Astrocyte (in vitro differentiated cells and primary cell): Measurements from ENCODE around the gene PCDHB10. TPM values are rescaled to one million over a fixed set of nuclear protein-coding genes. Genes with fewer than 3 reads are reported as not detected.
"Not testable (repeated sequence)": the region's sequence is repeated elsewhere in the genome, so short reads cannot be mapped to it uniquely, and the experiment has no call there.

Experiments
- DNase-seq: peaks from one replicate; pipeline ENCODE4 v3.0.0-alpha.2; 2010; ENCODE audit warnings: low read depth
- FAIRE-seq: peaks from 2 replicates; lab custom pipeline; 2011; peaks lifted over from hg19 to GRCh38; lab: Jason Lieb, UNC
- H2AFZ ChIP-seq: 2 replicates; pipeline ENCODE4 v1.6.0; 2012; ENCODE audit warnings: low read depth, low read length, inconsistent platforms
- H3K27ac ChIP-seq: 2 replicates; pipeline ENCODE4 v1.5.1; 2011; ENCODE audit warnings: low read depth, low read length, inconsistent platforms
- H3K27me3 ChIP-seq: 2 replicates; pipeline ENCODE4 v1.6.0; 2011; ENCODE audit warnings: low read length, inconsistent platforms; ENCODE audit not compliant: insufficient read depth
- H3K36me3 ChIP-seq: 2 replicates; pipeline ENCODE4 v1.5.1; 2011; ENCODE audit warnings: low read length, inconsistent platforms; ENCODE audit not compliant: insufficient read depth
- H3K4me1 ChIP-seq: 2 replicates; pipeline ENCODE4 v1.5.1; 2011; ENCODE audit warnings: low read length, inconsistent platforms; ENCODE audit not compliant: insufficient read depth
- H3K4me2 ChIP-seq: 2 replicates; pipeline ENCODE4 v1.6.0; 2012; ENCODE audit warnings: low read length, inconsistent platforms
- H3K4me3 ChIP-seq: 2 replicates; pipeline ENCODE4 v1.5.1; 2011; ENCODE audit warnings: low read depth, mild to moderate bottlenecking, low read length, inconsistent platforms; ENCODE audit not compliant: insufficient read depth
- H3K79me2 ChIP-seq: 2 replicates; pipeline ENCODE4 v1.6.0; 2012; ENCODE audit warnings: mild to moderate bottlenecking, low read length, inconsistent platforms; ENCODE audit not compliant: insufficient read depth
- H3K9ac ChIP-seq: 2 replicates; pipeline ENCODE4 v1.6.0; 2012; ENCODE audit warnings: mild to moderate bottlenecking, low read length, inconsistent platforms
- H3K9me3 ChIP-seq: 2 replicates; pipeline ENCODE4 v1.5.1; 2012; ENCODE audit warnings: low read depth, mild to moderate bottlenecking, low read length, inconsistent platforms; ENCODE audit not compliant: insufficient read depth
- H4K20me1 ChIP-seq: 2 replicates; pipeline ENCODE4 v1.6.0; 2012; ENCODE audit warnings: low read length, inconsistent platforms; ENCODE audit not compliant: insufficient read depth
- H3K27ac Mint-ChIP-seq: one replicate; pipeline ENCODE4 v1.8.0; 2021; ENCODE audit warnings: mild to moderate bottlenecking, mixed read lengths; ENCODE audit not compliant: unreplicated experiment
- H3K27me3 Mint-ChIP-seq: one replicate; pipeline ENCODE4 v1.8.0; 2021; ENCODE audit warnings: low read depth, mixed read lengths; ENCODE audit not compliant: unreplicated experiment
- H3K36me3 Mint-ChIP-seq: one replicate; pipeline ENCODE4 v1.8.0; 2021; ENCODE audit warnings: low read depth, mixed read lengths; ENCODE audit not compliant: unreplicated experiment
- H3K4me1 Mint-ChIP-seq: one replicate; pipeline ENCODE4 v1.8.0; 2021; ENCODE audit warnings: low read depth, mixed read lengths; ENCODE audit not compliant: unreplicated experiment
- H3K4me3 Mint-ChIP-seq: one replicate; pipeline ENCODE4 v1.8.0; 2021; ENCODE audit warnings: mild to moderate bottlenecking, moderate library complexity, mixed read lengths; ENCODE audit not compliant: unreplicated experiment
- H3K9me3 Mint-ChIP-seq: one replicate; pipeline ENCODE4 v1.8.0; 2021; ENCODE audit warnings: mild to moderate bottlenecking, mixed read lengths; ENCODE audit not compliant: unreplicated experiment
- EZH2 ChIP-seq: IDR thresholded peaks from 2 replicates; pipeline ENCODE4 v1.6.1; 2012; ENCODE audit warnings: mild to moderate bottlenecking, low read length, inconsistent platforms; ENCODE audit not compliant: insufficient read depth
- total RNA-seq: library from RNA; stranded (reverse); gene quantifications from 2 replicates; pipeline ENCODE4 v1.2.1, GENCODE V29; 2021
- TF ChIP-seq, protein P1 (sequence below): IDR thresholded peaks from 2 replicates; pipeline ENCODE4 v1.5.1; 2011; ENCODE audit warnings: low read depth, mild to moderate bottlenecking, inconsistent platforms, low read length, moderate library complexity; ENCODE audit not compliant: insufficient read depth

Gene PCDHB10
- total RNA-seq, 1 donor from 2014 or later = 6.4 TPM

DNA sequence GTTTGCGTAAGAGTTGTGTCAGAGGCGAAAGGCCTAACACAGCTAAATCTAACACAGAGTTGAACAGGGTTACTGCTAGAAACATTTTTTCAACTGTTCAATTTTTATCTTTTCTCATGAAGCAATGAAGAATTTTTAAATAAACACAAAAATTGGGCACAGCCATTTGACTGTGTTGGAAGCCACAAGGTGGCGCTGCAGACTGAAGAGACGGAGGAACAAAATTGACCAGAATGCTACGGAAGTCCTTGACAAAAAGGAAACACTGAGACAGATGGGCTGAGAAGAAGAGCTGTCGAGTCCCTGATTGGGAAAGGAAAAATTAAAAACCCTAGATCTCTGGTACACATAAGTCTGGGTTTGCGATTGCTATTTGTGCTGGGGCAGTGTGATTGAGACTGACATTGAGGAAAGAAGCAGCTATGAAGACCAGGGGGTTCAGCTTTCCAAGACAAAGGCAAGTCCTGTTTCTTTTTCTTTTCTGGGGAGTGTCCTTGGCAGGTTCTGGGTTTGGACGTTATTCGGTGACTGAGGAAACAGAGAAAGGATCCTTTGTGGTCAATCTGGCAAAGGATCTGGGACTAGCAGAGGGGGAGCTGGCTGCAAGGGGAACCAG is 5.1 kb upstream of the PCDHB10 start, which contains the start of gene PCDHB9:
Gene PCDHB9, plus strand, starts transcription at position 265 of the 616 bp plus-strand sequence. Its CDS starts 158 bp downstream, at position 423.
- H3K9me3 ChIP-seq = peaks cover 4% of the 10 kb centered on the region
- Mint-ChIP-seq H3K27me3 (no peaks in the 10 kb centered on the region), H3K27ac (no peak within 1 kb of the TSS), H3K4me3 (peak within 1 kb of the TSS; percentile 77), H3K9me3 (peaks cover 25% of the 10 kb centered on the region), H3K36me3 (peaks cover 16% of the 10 kb centered on the region), H3K4me1 (no peaks in the 10 kb centered on the region)
- FAIRE-seq (no peak), DNase-seq (no peak)
- no peak within 1 kb of the TSS for H3K4me3 ChIP-seq
- no peak within 1 kb of the TSS for H3K27ac ChIP-seq
- H3K27me3 ChIP-seq = no peaks in the 10 kb centered on the region
- no peaks in the 10 kb centered on the region for H3K36me3 ChIP-seq
- no peak within 1 kb of the TSS for H3K9ac ChIP-seq
- no peaks in the 10 kb centered on the region for H4K20me1 ChIP-seq
- no peaks in the 10 kb centered on the region for H3K79me2 ChIP-seq
- peak within 1 kb of the TSS; percentile 5 for H3K4me2 ChIP-seq
- no peak for TF ChIP-seq EZH2
- TF ChIP-seq, protein P1, sequence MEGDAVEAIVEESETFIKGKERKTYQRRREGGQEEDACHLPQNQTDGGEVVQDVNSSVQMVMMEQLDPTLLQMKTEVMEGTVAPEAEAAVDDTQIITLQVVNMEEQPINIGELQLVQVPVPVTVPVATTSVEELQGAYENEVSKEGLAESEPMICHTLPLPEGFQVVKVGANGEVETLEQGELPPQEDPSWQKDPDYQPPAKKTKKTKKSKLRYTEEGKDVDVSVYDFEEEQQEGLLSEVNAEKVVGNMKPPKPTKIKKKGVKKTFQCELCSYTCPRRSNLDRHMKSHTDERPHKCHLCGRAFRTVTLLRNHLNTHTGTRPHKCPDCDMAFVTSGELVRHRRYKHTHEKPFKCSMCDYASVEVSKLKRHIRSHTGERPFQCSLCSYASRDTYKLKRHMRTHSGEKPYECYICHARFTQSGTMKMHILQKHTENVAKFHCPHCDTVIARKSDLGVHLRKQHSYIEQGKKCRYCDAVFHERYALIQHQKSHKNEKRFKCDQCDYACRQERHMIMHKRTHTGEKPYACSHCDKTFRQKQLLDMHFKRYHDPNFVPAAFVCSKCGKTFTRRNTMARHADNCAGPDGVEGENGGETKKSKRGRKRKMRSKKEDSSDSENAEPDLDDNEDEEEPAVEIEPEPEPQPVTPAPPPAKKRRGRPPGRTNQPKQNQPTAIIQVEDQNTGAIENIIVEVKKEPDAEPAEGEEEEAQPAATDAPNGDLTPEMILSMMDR = peak; percentile 9
- H2AFZ ChIP-seq = no peak within 1 kb of the TSS
- H3K4me1 ChIP-seq = no peaks in the 10 kb centered on the region

DNA sequence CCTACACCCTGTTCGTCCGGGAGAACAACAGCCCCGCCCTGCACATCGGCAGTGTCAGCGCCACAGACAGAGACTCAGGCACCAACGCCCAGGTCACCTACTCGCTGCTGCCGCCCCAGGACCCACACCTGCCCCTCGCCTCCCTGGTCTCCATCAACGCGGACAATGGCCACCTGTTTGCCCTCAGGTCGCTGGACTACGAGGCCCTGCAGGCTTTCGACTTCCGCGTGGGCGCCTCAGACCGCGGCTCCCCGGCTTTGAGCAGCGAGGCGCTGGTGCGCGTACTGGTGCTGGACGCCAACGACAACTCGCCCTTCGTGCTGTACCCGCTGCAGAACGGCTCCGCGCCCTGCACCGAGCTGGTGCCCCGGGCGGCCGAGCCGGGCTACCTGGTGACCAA is 3.5 kb upstream of the PCDHB10 start:
- H3K4me1 ChIP-seq, H3K79me2 ChIP-seq, H3K4me2 ChIP-seq, H3K9me3 ChIP-seq, H3K27me3 Mint-ChIP-seq, H4K20me1 ChIP-seq, H3K27ac ChIP-seq, H3K27me3 ChIP-seq, H3K27ac Mint-ChIP-seq, H3K4me3 ChIP-seq, H3K9ac ChIP-seq, DNase-seq, H3K4me3 Mint-ChIP-seq, H3K36me3 ChIP-seq, H3K4me1 Mint-ChIP-seq, H2AFZ ChIP-seq, FAIRE-seq: not testable (repeated sequence)
- H3K9me3 Mint-ChIP-seq = peaks cover 23% of the 10 kb centered on the region
- H3K36me3 Mint-ChIP-seq = peaks cover 15% of the 10 kb centered on the region

DNA sequence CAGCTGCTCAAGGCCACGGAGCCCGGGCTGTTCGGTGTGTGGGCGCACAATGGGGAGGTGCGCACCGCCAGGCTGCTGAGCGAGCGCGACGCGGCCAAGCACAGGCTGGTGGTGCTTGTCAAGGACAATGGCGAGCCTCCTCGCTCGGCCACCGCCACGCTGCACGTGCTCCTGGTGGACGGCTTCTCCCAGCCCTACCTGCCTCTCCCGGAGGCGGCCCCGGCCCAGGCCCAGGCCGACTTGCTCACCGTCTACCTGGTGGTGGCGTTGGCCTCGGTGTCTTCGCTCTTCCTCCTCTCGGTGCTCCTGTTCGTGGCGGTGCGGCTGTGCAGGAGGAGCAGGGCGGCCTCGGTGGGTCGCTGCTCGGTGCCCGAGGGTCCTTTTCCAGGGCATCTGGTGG is 3.0 kb upstream of the PCDHB10 start:
- H3K36me3 Mint-ChIP-seq = peaks cover 15% of the 10 kb centered on the region
- H3K4me3 ChIP-seq, H3K79me2 ChIP-seq, H3K27ac ChIP-seq, H3K4me1 Mint-ChIP-seq, H3K27me3 Mint-ChIP-seq, H3K36me3 ChIP-seq, DNase-seq, H3K9me3 ChIP-seq, H3K4me2 ChIP-seq, H4K20me1 ChIP-seq, H3K27me3 ChIP-seq, FAIRE-seq, H2AFZ ChIP-seq, H3K4me3 Mint-ChIP-seq, H3K4me1 ChIP-seq, H3K9ac ChIP-seq: not testable (repeated sequence)
- H3K27ac Mint-ChIP-seq = peak overlapping the region; percentile 53
- H3K9me3 Mint-ChIP-seq = peaks cover 24% of the 10 kb centered on the region

DNA sequence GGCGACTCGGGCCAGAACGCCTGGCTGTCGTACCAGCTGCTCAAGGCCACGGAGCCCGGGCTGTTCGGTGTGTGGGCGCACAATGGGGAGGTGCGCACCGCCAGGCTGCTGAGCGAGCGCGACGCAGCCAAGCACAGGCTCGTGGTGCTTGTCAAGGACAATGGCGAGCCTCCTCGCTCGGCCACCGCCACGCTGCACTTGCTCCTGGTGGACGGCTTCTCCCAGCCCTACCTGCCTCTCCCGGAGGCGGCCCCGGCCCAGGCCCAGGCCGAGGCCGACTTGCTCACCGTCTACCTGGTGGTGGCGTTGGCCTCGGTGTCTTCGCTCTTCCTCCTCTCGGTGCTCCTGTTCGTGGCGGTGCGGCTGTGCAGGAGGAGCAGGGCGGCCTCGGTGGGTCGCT is 2.2 kb downstream of the PCDHB10 start:
- not testable (repeated sequence) for H3K27me3 Mint-ChIP-seq, H3K36me3 Mint-ChIP-seq, FAIRE-seq, H3K79me2 ChIP-seq, H2AFZ ChIP-seq, DNase-seq, H3K9me3 ChIP-seq, H3K27ac ChIP-seq, H3K9ac ChIP-seq, H3K4me3 Mint-ChIP-seq, H3K4me1 Mint-ChIP-seq, H3K36me3 ChIP-seq, H3K4me2 ChIP-seq, H3K4me3 ChIP-seq, H3K27ac Mint-ChIP-seq, H3K4me1 ChIP-seq, H4K20me1 ChIP-seq, H3K27me3 ChIP-seq
- peaks cover 28% of the 10 kb centered on the region for H3K9me3 Mint-ChIP-seq
